ENCODE data around the gene UPK3BL2. TPM values are rescaled to one million over a fixed set of nuclear protein-coding genes. Genes with fewer than 3 reads are reported as not detected.
"Not testable (repeated sequence)": the region's sequence is repeated elsewhere in the genome, so short reads cannot be mapped to it uniquely, and the experiment has no call there.

The UPK3BL2 gene
- total and polyA plus RNA-seq, 5 donors: 2.7 to 8.3 (median 6.2) TPM

- ATAC-seq; H3K4me3 ChIP-seq (ENCODE audit: low read length); H3K9me3 ChIP-seq (ENCODE audit: control insufficient read depth, low read length); H3K27me3 ChIP-seq (ENCODE audit: control insufficient read depth, insufficient read depth); intact Hi-C loops (cut with DNase I); H3K27ac ChIP-seq (ENCODE audit: low read length); H3K4me1 ChIP-seq (ENCODE audit: control insufficient read depth, insufficient read depth, low read length): not testable (repeated sequence)
- DNase-seq: peak in 1 of 3 donors; percentile 49
- WGBS: 92% methylated on average over 4 of the region's 11 CpGs
Measured at GRCh38 chr7:102568620-102569019, 25.1 kb upstream of the UPK3BL2 start.

GRCh38 chr7:102550808-102551422 lies 7.4 kb upstream of the UPK3BL2 start, which contains the start of gene SPDYE2:
SPDYE2 (plus strand) TSS chr7:102551226; CDS start chr7:102553256, 2,030 bp downstream.
- peak; percentile 42 to 54 for ATAC-seq
- DNase-seq; H3K4me1 ChIP-seq (ENCODE audit: control insufficient read depth, insufficient read depth, low read length); H3K27ac ChIP-seq (ENCODE audit: low read length); H3K4me3 ChIP-seq (ENCODE audit: low read length); intact Hi-C loops (cut with DNase I); H3K27me3 ChIP-seq (ENCODE audit: control insufficient read depth, insufficient read depth); H3K9me3 ChIP-seq (ENCODE audit: control insufficient read depth, low read length): not testable (repeated sequence)
- no CpG with 5 or more reads among the region's 6 CpGs for WGBS

GRCh38 chr7:102546353-102546752 lies 2.9 kb upstream of the UPK3BL2 start:
- intact Hi-C loops (cut with DNase I); H3K9me3 ChIP-seq (ENCODE audit: control insufficient read depth, low read length); ATAC-seq; H3K27ac ChIP-seq (ENCODE audit: low read length); H3K4me3 ChIP-seq (ENCODE audit: low read length); H3K27me3 ChIP-seq (ENCODE audit: control insufficient read depth, insufficient read depth); DNase-seq; H3K4me1 ChIP-seq (ENCODE audit: control insufficient read depth, insufficient read depth, low read length): not testable (repeated sequence)
- 90% methylated on average over 1 of the region's 6 CpGs for WGBS

GRCh38 chr7:102545288-102545687 lies 1.8 kb upstream of the UPK3BL2 start:
- intact Hi-C loops (cut with DNase I); H3K27me3 ChIP-seq (ENCODE audit: control insufficient read depth, insufficient read depth); H3K9me3 ChIP-seq (ENCODE audit: control insufficient read depth, low read length); H3K4me1 ChIP-seq (ENCODE audit: control insufficient read depth, insufficient read depth, low read length); ATAC-seq; H3K27ac ChIP-seq (ENCODE audit: low read length); H3K4me3 ChIP-seq (ENCODE audit: low read length): not testable (repeated sequence)
- WGBS: 96% methylated on average over 7 of the region's 12 CpGs
- peak in 1 of 3 donors; percentile 12 for DNase-seq

GRCh38 chr7:102544372-102544771 lies 876 bp upstream of the UPK3BL2 start:
- peak; percentile 6 to 29 for ATAC-seq
- WGBS: no CpG with 5 or more reads among the region's 1 CpG
- H3K4me1 ChIP-seq (ENCODE audit: control insufficient read depth, insufficient read depth, low read length); H3K9me3 ChIP-seq (ENCODE audit: control insufficient read depth, low read length); H3K27me3 ChIP-seq (ENCODE audit: control insufficient read depth, insufficient read depth); intact Hi-C loops (cut with DNase I); H3K4me3 ChIP-seq (ENCODE audit: low read length); DNase-seq; H3K27ac ChIP-seq (ENCODE audit: low read length): not testable (repeated sequence)

- ATAC-seq; intact Hi-C loops (cut with DNase I): not testable (repeated sequence)
Measured at GRCh38 chr7:102542771-102543170, 725 bp downstream of the UPK3BL2 start.

GRCh38 chr7:102542083-102542482 lies 1.4 kb downstream of the UPK3BL2 start:
- H3K27ac ChIP-seq (ENCODE audit: low read length); H3K27me3 ChIP-seq (ENCODE audit: control insufficient read depth, insufficient read depth); DNase-seq; intact Hi-C loops (cut with DNase I); H3K4me3 ChIP-seq (ENCODE audit: low read length); H3K4me1 ChIP-seq (ENCODE audit: control insufficient read depth, insufficient read depth, low read length); H3K9me3 ChIP-seq (ENCODE audit: control insufficient read depth, low read length): not testable (repeated sequence)
- 99% methylated on average over 4 of the region's 8 CpGs for WGBS
- peak in 1 of 2 donors; percentile 2 for ATAC-seq

More at GRCh38 chr7:102542771-102543170, 725 bp downstream of the UPK3BL2 start:
- not testable (repeated sequence) for H3K4me1 ChIP-seq (ENCODE audit: control insufficient read depth, insufficient read depth, low read length); H3K4me3 ChIP-seq (ENCODE audit: low read length); H3K9me3 ChIP-seq (ENCODE audit: control insufficient read depth, low read length); H3K27ac ChIP-seq (ENCODE audit: low read length); H3K27me3 ChIP-seq (ENCODE audit: control insufficient read depth, insufficient read depth)
- DNase-seq: peak in 2 of 3 donors; percentile 40 to 51
- WGBS: 94% methylated on average over 7 of the region's 11 CpGs

GRCh38 chr7:102540604-102541003 lies 2.9 kb downstream of the UPK3BL2 start:
- DNase-seq: peak in 2 of 3 donors; percentile 14 to 16
- ATAC-seq; H3K27me3 ChIP-seq (ENCODE audit: control insufficient read depth, insufficient read depth); H3K4me1 ChIP-seq (ENCODE audit: control insufficient read depth, insufficient read depth, low read length); intact Hi-C loops (cut with DNase I); H3K27ac ChIP-seq (ENCODE audit: low read length); H3K4me3 ChIP-seq (ENCODE audit: low read length); H3K9me3 ChIP-seq (ENCODE audit: control insufficient read depth, low read length): not testable (repeated sequence)
- WGBS: 93% methylated on average over 4 of the region's 6 CpGs

GRCh38 chr7:102535062-102535615 lies 8.4 kb downstream of the UPK3BL2 start:
- peak in 1 of 3 donors; percentile 4 for DNase-seq
- ATAC-seq: not testable (repeated sequence)
- 52% methylated on average over 4 of the region's 8 CpGs for WGBS

GRCh38 chr7:102532127-102532526 lies 11.4 kb downstream of the UPK3BL2 start:
- DNase-seq; H3K4me3 ChIP-seq (ENCODE audit: low read length); H3K27me3 ChIP-seq (ENCODE audit: control insufficient read depth, insufficient read depth); H3K9me3 ChIP-seq (ENCODE audit: control insufficient read depth, low read length); intact Hi-C loops (cut with DNase I); H3K27ac ChIP-seq (ENCODE audit: low read length); H3K4me1 ChIP-seq (ENCODE audit: control insufficient read depth, insufficient read depth, low read length): not testable (repeated sequence)
- 91% methylated on average over 2 of the region's 2 CpGs for WGBS
- ATAC-seq: peak in 1 of 2 donors; percentile 18

More at GRCh38 chr7:102535062-102535615, 8.4 kb downstream of the UPK3BL2 start:
- H3K9me3 ChIP-seq (ENCODE audit: control insufficient read depth, low read length); intact Hi-C loops (cut with DNase I); H3K4me3 ChIP-seq (ENCODE audit: low read length); H3K4me1 ChIP-seq (ENCODE audit: control insufficient read depth, insufficient read depth, low read length); H3K27ac ChIP-seq (ENCODE audit: low read length); H3K27me3 ChIP-seq (ENCODE audit: control insufficient read depth, insufficient read depth): not testable (repeated sequence)

- ATAC-seq: peak in 1 of 2 donors; percentile 7
- H3K4me1 ChIP-seq (ENCODE audit: control insufficient read depth, insufficient read depth, low read length); intact Hi-C loops (cut with DNase I); H3K27ac ChIP-seq (ENCODE audit: low read length); H3K9me3 ChIP-seq (ENCODE audit: control insufficient read depth, low read length); H3K27me3 ChIP-seq (ENCODE audit: control insufficient read depth, insufficient read depth); H3K4me3 ChIP-seq (ENCODE audit: low read length): not testable (repeated sequence)
- WGBS: no CpG with 5 or more reads among the region's 7 CpGs
- peak; percentile 41 to 70 (median 65) for DNase-seq
Measured at GRCh38 chr7:102531583-102531982, 11.9 kb downstream of the UPK3BL2 start.
